ENCODE results near the gene CLCN4.

Gene CLCN4

GRCh38 chrX:10286195-10286594 lies 129.4 kb downstream of the CLCN4 start:
- Histone ChIP-seq H3K4me1 (ENCODE audit: control insufficient read depth, insufficient read depth, low read length, poor library complexity, severe bottlenecking) (no peaks in the 10 kb centered on the region), H3K4me3 (ENCODE audit: insufficient read depth, low read depth, low read length, poor library complexity, severe bottlenecking) (no peak overlapping the region), H3K27ac (ENCODE audit: insufficient read depth, low read length, poor library complexity, severe bottlenecking) (no peak overlapping the region), H3K36me3 (ENCODE audit: control insufficient read depth, insufficient read depth, low read length) (no peaks in the 10 kb centered on the region), H3K9me3 (ENCODE audit: control insufficient read depth, low read length) (no peaks in the 10 kb centered on the region), H3K27me3 (replicated peaks; ENCODE audit: control insufficient read depth, insufficient read depth, low read length, poor library complexity, severe bottlenecking) (no peaks in the 10 kb centered on the region)
- DNase-seq = no peak

Measured in effector memory CD4-positive, alpha-beta T cell (primary cell).